NCI-H82 (cell line): ENCODE data around the gene USP21.

Experiments
- DNase-seq: peaks from one replicate; lab custom pipeline; 2025; lab: John Stamatoyannopoulos, UW

Gene USP21

GRCh38 chr1:161192476-161193465 is 33.5 kb downstream of the USP21 start:
- peak; percentile 94 for DNase-seq

GRCh38 chr1:161193561-161194235 is 34.4 kb downstream of the USP21 start:
- no peak for DNase-seq

- no peak for DNase-seq
These were observed 35.9 kb downstream of the USP21 start for GRCh38 chr1:161195171-161195570.

GRCh38 chr1:161196111-161196510 is 36.8 kb downstream of the USP21 start:
- DNase-seq: no peak

- DNase-seq: peak; percentile 96
These were observed 37.5 kb downstream of the USP21 start for GRCh38 chr1:161196521-161197451.

- no peak for DNase-seq
These were observed 38.4 kb downstream of the USP21 start for GRCh38 chr1:161197560-161198193.

GRCh38 chr1:161198194-161198896 is 39.0 kb downstream of the USP21 start:
- peak; percentile 64 for DNase-seq

- DNase-seq: peak; percentile 77
These were observed 39.7 kb downstream of the USP21 start, which contains the start of gene ADAMTS4 for GRCh38 chr1:161198897-161199431. ADAMTS4 (minus strand) TSS chr1:161199054; CDS start chr1:161198627, 427 bp downstream.

- peak; percentile 26 for DNase-seq
These were observed 40.3 kb downstream of the USP21 start for GRCh38 chr1:161199506-161200139.

GRCh38 chr1:161200421-161200991 is 41.2 kb downstream of the USP21 start:
- no peak for DNase-seq

GRCh38 chr1:161200992-161201835 is 41.9 kb downstream of the USP21 start:
- DNase-seq: peak; percentile 32

GRCh38 chr1:161201836-161202712 is 42.8 kb downstream of the USP21 start, which contains the start of gene NDUFS2:
NDUFS2 (plus strand) TSS chr1:161202367; CDS start chr1:161202386, 19 bp downstream.
- DNase-seq: peak; percentile 100

- no peak for DNase-seq
These were observed 47.3 kb downstream of the USP21 start for GRCh38 chr1:161206411-161207140.

- DNase-seq: no peak
These were observed 47.9 kb downstream of the USP21 start for GRCh38 chr1:161207173-161207572.

GRCh38 chr1:161209790-161210409 is 50.6 kb downstream of the USP21 start:
- DNase-seq: peak; percentile 95

- DNase-seq: no peak
These were observed 55.1 kb downstream of the USP21 start for GRCh38 chr1:161214369-161214768.
